Breast epithelium (tissue), 3 donors: Measurements from ENCODE around the gene GRPR.

Source experiments
- CTCF ChIP-seq, 3 donors: fragments of 450-650 bp; IDR thresholded peaks; one replicate each; pipeline ENCODE4 v1.5.1; 2016 to 2017; ENCODE audit warnings: antibody characterized with exemption in 3 of 3, mild to moderate bottlenecking in 3 of 3, moderate library complexity in 3 of 3
- POLR2A ChIP-seq: fragments of 450-650 bp; IDR thresholded peaks from one replicate; pipeline ENCODE4 v1.6.1; 2016; ENCODE audit warnings: antibody characterized with exemption, mild to moderate bottlenecking, moderate library complexity
- POLR2AphosphoS5 ChIP-seq, 3 donors: sonication (generic); formaldehyde crosslinking; IDR thresholded peaks; one replicate each; pipeline ENCODE4 v1.6.1; 2017; ENCODE audit warnings: antibody characterized with exemption in 3 of 3

GRCh38 chrX:16075087-16075486 lies 48.3 kb upstream of the GRPR start:
- no peak for TF ChIP-seq CTCF (IDR thresholded peaks at IDR 0.05)
- TF ChIP-seq POLR2A, result no peak
- no peak for TF ChIP-seq POLR2AphosphoS5 (IDR thresholded peaks at IDR 0.05)
